ENCODE data around the gene TNFRSF18. TPM values are rescaled to one million over a fixed set of nuclear protein-coding genes. Genes with fewer than 3 reads are reported as not detected.

Gene TNFRSF18
- total and polyA plus RNA-seq, 2 donors (not counting 3 experiments of a cell fraction or from before 2014, with no cell fraction given): not detected

- no TSS peak for BruUV-seq (replicated peaks)
- Histone ChIP-seq H4K20me1 (replicated peaks; ENCODE audit: control insufficient read depth, extremely low read depth, insufficient read depth, low read length) (no peaks in the 10 kb centered on the region), H3K4me2 (ENCODE audit: insufficient read depth, low read length) (no peak overlapping the region), H3K36me3 (ENCODE audit: control insufficient read depth in 2 of 2, extremely low read depth in 1 of 2, insufficient read depth in 2 of 2, low read length in 2 of 2) (no peaks in the 10 kb centered on the region), H3K4me3 (replicated peaks in 1 of 3; ENCODE audit: insufficient read depth in 1 of 3, low read depth in 1 of 3, low read length in 3 of 3) (no peak overlapping the region), H3K79me2 (ENCODE audit: control insufficient read depth, insufficient read depth, low read length) (no peaks in the 10 kb centered on the region), H3K4me1 (ENCODE audit: control insufficient read depth, extremely low read depth, insufficient read depth, low read length) (no peaks in the 10 kb centered on the region), H2AFZ (ENCODE audit: low read depth, low read length) (no peak overlapping the region), H3K9ac (replicated peaks; ENCODE audit: extremely low read depth, insufficient read depth, low read length) (no peak overlapping the region), H3K27ac (ENCODE audit: insufficient read depth, low read depth, low read length) (no peak overlapping the region), H3K9me1 (replicated peaks; ENCODE audit: control insufficient read depth, extremely low read depth, insufficient read depth, low read length) (no peaks in the 10 kb centered on the region), H3K9me3 (replicated peaks; ENCODE audit: control insufficient read depth, insufficient read depth, low read length) (no peaks in the 10 kb centered on the region), H3K27me3 (ENCODE audit: control insufficient read depth in 2 of 2, insufficient read depth in 2 of 2, low read length in 2 of 2) (no peaks in the 10 kb centered on the region)
- no peak for DNase-seq (ENCODE audit: low read depth, low spot score)
- dilution Hi-C loops (cut with MboI; ENCODE audit: extremely low pct_ligation_motif_present, low sequenced_read_pairs): no loop called here
- TF ChIP-seq POLR2A (IDR thresholded peaks at IDR 0.05; ENCODE audit: low read depth, low read length) (no peak), EZH2 (IDR thresholded peaks at IDR 0.05; ENCODE audit: borderline replicate concordance, low read depth, low read length, severe bottlenecking) (no peak), JUN (IDR thresholded peaks at IDR 0.05; ENCODE audit: borderline replicate concordance, insufficient read depth, insufficient read length, low read depth) (no peak), GATA2 (IDR thresholded peaks at IDR 0.05; ENCODE audit: insufficient read depth, insufficient read length, low read depth, low read length) (no peak), MYC (IDR thresholded peaks at IDR 0.05; ENCODE audit: low read depth, low read length) (no peak), FOS (IDR thresholded peaks at IDR 0.05; ENCODE audit: borderline replicate concordance, insufficient read depth, low read length) (no peak), POLR2AphosphoS5 (IDR thresholded peaks at IDR 0.05; ENCODE audit: insufficient read depth, low read depth, low read length) (no peak)
- TF ChIP-seq, protein P1, sequence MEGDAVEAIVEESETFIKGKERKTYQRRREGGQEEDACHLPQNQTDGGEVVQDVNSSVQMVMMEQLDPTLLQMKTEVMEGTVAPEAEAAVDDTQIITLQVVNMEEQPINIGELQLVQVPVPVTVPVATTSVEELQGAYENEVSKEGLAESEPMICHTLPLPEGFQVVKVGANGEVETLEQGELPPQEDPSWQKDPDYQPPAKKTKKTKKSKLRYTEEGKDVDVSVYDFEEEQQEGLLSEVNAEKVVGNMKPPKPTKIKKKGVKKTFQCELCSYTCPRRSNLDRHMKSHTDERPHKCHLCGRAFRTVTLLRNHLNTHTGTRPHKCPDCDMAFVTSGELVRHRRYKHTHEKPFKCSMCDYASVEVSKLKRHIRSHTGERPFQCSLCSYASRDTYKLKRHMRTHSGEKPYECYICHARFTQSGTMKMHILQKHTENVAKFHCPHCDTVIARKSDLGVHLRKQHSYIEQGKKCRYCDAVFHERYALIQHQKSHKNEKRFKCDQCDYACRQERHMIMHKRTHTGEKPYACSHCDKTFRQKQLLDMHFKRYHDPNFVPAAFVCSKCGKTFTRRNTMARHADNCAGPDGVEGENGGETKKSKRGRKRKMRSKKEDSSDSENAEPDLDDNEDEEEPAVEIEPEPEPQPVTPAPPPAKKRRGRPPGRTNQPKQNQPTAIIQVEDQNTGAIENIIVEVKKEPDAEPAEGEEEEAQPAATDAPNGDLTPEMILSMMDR (IDR thresholded peaks at IDR 0.05; ENCODE audit: extremely low read depth in 1 of 2, insufficient read depth in 1 of 2, low read depth in 1 of 2, low read length in 2 of 2): no peak
- TF ChIP-seq, protein P2, sequence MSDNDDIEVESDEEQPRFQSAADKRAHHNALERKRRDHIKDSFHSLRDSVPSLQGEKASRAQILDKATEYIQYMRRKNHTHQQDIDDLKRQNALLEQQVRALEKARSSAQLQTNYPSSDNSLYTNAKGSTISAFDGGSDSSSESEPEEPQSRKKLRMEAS (IDR thresholded peaks at IDR 0.05; ENCODE audit: insufficient read depth, insufficient read length): no peak
- intact Hi-C loops (cut with micrococcal nuclease): no loop called here
- no peak for FAIRE-seq
- POLR2A ChIA-PET: no interaction called here
- CTCF ChIA-PET: interaction anchor here (1.1 kb wide), 1 partner anchor 51 kb away, joined by 3 read pairs; no protein-coding TSS in a partner anchor
These were observed 33.4 kb upstream of the TNFRSF18 start for GRCh38 chr1:1239614-1240347.

Measured in endothelial cell of umbilical vein (primary cell).